Gastroesophageal sphincter (tissue), 4 donors: ENCODE data around the gene SCD5. TPM values are rescaled to one million over a fixed set of nuclear protein-coding genes. Genes with fewer than 3 reads are reported as not detected.

Experiments used
- ATAC-seq: fragments of 150-250 bp; one replicate; pipeline ENCODE4 v1.9.1; 2016; ENCODE audit warnings: mild to moderate bottlenecking, moderate library complexity
- H3K27ac ChIP-seq, 4 donors: fragments of 200-600 bp; sonication (generic) in 3 of 4; 1 replicate in 3 of 4; 2 replicates in 1 of 4; pipeline ENCODE4 v1.5.1; 2016 to 2019
- H3K27me3 ChIP-seq: fragments of 200-600 bp; sonication (generic); one replicate; pipeline ENCODE4 v1.5.1; 2019
- H3K36me3 ChIP-seq, 2 donors: fragments of 200-600 bp; sonication (generic); one replicate each; pipeline ENCODE4 v1.5.1; 2019; ENCODE audit warnings: control low read depth in 1 of 2
- H3K4me1 ChIP-seq, 3 donors: fragments of 200-600 bp; sonication (generic); 1 replicate in 2 of 3; 2 replicates in 1 of 3; pipeline ENCODE4 v1.5.1; 2016 to 2019; ENCODE audit warnings: control low read depth in 2 of 3
- H3K4me3 ChIP-seq, 2 donors: fragments of 200-600 bp; sonication (generic); one replicate each; pipeline ENCODE4 v1.5.1; 2019; ENCODE audit warnings: mild to moderate bottlenecking in 1 of 2, moderate library complexity in 1 of 2
- H3K9me3 ChIP-seq, 3 donors: fragments of 200-600 bp; sonication (generic); one replicate each; pipeline ENCODE4 v1.5.1; 2017 to 2019; ENCODE audit warnings: control low read depth in 2 of 3
- EP300 ChIP-seq: sonication (generic); formaldehyde crosslinking; IDR thresholded peaks from one replicate; pipeline ENCODE4 v1.6.1; 2017; ENCODE audit warnings: antibody characterized with exemption, mild to moderate bottlenecking
- POLR2A ChIP-seq, 2 donors: fragments of 450-650 bp; IDR thresholded peaks; one replicate each; pipeline ENCODE4 v1.6.1; 2017; ENCODE audit warnings: antibody characterized with exemption in 2 of 2, mild to moderate bottlenecking in 2 of 2, moderate library complexity in 1 of 2
- POLR2AphosphoS5 ChIP-seq: sonication (generic); formaldehyde crosslinking; IDR thresholded peaks from one replicate; pipeline ENCODE4 v1.6.1; 2017; ENCODE audit warnings: antibody characterized with exemption
- WGBS, 2 donors: methylation state at CpG; one replicate each; pipeline ENCODE4 v1.1.5; 2018; ENCODE audit warnings: low coverage in 1 of 2; 5-methylcytosine and 5-hydroxymethylcytosine counted together
- total RNA-seq, 4 donors: library from RNA; depleted of rRNA; stranded (reverse); fragments of >200 nt; gene quantifications; one replicate each; pipeline ENCODE4 v1.1.0, GENCODE V29; 2016
- TF ChIP-seq, protein P1 (sequence below), 4 experiments: fragments of 200-600 bp in 2 of 4; fragments of 450-650 bp in 2 of 4; sonication (generic) in 1 of 4; IDR thresholded peaks; one replicate each; pipeline ENCODE4 v1.5.1; 2017 to 2019; ENCODE audit warnings: antibody characterized with exemption in 4 of 4, mild to moderate bottlenecking in 2 of 4, moderate library complexity in 2 of 4

SCD5 gene
- total RNA-seq, 4 donors from 2014 or later, result 15.5 to 21.8 (median 20.3) TPM

DNA sequence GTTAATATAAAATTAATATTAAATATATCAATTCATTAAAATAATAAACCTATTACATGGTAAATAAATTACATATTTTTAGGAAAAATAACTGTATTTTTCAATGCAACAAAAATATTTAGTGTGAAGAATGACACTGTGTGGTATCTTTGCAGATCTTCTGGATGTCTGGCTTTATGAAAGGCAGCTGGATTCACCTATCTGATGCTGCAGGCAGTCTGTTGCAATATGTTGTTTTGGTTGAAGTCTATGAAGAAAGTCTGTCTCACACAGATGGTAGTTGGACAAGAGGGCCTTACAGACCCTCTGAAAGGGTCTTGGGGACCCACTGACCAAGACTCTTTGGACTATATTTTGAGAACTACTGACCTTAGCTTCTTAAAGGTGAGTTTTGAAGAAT lies 147.7 kb downstream of the SCD5 start:
- Histone ChIP-seq H3K27me3 (no peaks in the 10 kb centered on the region), H3K4me1 (no peaks in the 10 kb centered on the region), H3K36me3 (peaks cover 0 to 14% of the 10 kb centered on the region in 2 donors), H3K27ac (no peak overlapping the region), H3K9me3 (no peaks in the 10 kb centered on the region), H3K4me3 (no peak overlapping the region)
- ATAC-seq, result no peak
- no peak for TF ChIP-seq POLR2A (IDR thresholded peaks at IDR 0.05)

DNA sequence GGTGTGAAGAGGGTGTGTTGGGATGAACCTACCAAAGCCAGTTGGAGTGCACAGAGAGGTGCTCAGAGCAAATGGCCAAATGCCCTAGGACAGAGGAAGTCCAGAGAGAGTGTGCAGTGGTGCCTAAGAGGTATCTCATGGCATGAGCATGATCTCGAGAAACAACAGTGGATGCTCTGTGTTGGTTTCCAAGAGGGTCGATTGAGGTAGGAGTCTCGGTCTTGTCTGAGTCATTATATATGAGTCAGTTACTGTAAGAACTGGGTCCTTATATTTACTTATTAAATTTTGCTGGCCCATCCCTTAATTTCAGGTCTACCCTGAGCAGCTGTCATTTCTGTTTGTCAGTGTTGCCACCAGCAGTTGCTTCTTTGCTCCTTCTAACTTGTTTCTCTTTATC lies 150.2 kb downstream of the SCD5 start:
- Histone ChIP-seq H3K4me1 (no peaks in the 10 kb centered on the region), H3K27ac (no peak overlapping the region), H3K27me3 (no peaks in the 10 kb centered on the region), H3K4me3 (no peak overlapping the region), H3K36me3 (peaks cover 0 to 14% of the 10 kb centered on the region in 2 donors), H3K9me3 (no peaks in the 10 kb centered on the region)
- WGBS, 2 donors, result 57 to 70% methylated on average over 2 to 3 of the region's 3 CpGs
- TF ChIP-seq POLR2AphosphoS5 (no peak), POLR2A (IDR thresholded peaks at IDR 0.05) (no peak), EP300 (no peak)
- TF ChIP-seq, protein P1, sequence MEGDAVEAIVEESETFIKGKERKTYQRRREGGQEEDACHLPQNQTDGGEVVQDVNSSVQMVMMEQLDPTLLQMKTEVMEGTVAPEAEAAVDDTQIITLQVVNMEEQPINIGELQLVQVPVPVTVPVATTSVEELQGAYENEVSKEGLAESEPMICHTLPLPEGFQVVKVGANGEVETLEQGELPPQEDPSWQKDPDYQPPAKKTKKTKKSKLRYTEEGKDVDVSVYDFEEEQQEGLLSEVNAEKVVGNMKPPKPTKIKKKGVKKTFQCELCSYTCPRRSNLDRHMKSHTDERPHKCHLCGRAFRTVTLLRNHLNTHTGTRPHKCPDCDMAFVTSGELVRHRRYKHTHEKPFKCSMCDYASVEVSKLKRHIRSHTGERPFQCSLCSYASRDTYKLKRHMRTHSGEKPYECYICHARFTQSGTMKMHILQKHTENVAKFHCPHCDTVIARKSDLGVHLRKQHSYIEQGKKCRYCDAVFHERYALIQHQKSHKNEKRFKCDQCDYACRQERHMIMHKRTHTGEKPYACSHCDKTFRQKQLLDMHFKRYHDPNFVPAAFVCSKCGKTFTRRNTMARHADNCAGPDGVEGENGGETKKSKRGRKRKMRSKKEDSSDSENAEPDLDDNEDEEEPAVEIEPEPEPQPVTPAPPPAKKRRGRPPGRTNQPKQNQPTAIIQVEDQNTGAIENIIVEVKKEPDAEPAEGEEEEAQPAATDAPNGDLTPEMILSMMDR (IDR thresholded peaks at IDR 0.05), result no peak
- no peak for ATAC-seq

DNA sequence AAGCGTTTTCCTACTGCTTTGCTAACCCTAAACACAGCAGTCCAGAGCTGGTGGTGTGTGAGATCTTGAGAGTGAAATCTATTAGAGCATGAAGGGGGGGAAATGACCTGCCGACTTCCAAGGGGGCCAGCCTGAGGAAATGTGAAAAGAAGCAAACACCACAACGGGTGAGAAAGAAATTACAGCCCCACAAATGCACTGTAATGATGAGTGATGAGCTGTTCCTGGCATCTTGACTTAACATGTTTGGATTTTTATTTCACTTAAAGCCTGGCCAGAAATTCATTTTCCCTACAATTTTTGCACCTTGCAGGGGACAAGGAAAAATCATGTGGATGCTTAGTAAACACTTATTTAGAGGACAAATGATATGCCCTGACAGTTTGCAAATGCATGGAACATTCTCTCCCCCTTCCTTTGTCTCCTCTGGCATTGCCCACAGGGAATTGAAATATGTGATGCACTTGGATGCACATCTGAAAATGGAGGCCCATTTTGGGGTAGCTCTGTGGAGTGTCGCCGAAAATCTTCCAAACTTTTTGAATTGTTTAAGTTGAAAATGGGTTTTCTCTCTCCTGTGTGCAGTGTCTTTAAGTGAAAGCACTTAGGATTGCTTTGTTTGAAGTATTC lies 152.5 kb downstream of the SCD5 start:
- no peaks in the 10 kb centered on the region for H3K27me3 ChIP-seq
- 24 to 47% methylated on average over 4 to 5 of the region's 5 CpGs for WGBS, 2 donors
- H3K36me3 ChIP-seq, result peaks cover 0 to 10% of the 10 kb centered on the region in 2 donors
- no peak overlapping the region for H3K27ac ChIP-seq
- H3K4me3 ChIP-seq, result no peak overlapping the region
- no peak for TF ChIP-seq POLR2AphosphoS5
- TF ChIP-seq, protein P1 (IDR thresholded peaks at IDR 0.05), result no peak
- TF ChIP-seq EP300, result no peak
- no peak for TF ChIP-seq POLR2A (IDR thresholded peaks at IDR 0.05)
- ATAC-seq, result no peak
- H3K9me3 ChIP-seq, result no peaks in the 10 kb centered on the region
- no peaks in the 10 kb centered on the region for H3K4me1 ChIP-seq

DNA sequence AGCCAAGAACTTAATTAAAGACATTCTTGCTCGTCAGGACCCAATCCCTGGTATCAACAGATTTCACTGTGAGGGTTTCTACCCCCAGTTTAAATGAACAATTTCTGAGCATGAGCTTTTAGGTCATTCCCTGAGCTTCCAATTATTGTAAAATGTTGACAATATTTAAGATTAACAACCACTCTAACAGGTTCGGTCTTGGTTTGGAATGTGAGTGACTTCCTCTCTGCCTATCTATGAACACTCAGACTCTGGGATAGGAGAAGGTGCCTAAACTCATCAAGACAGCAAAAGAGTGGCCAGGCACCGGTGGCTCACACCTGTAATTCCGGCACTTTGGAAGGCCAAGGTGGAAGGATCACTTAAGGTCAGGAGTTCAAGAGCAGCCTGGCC lies 153.9 kb downstream of the SCD5 start:
- no peaks in the 10 kb centered on the region for H3K27me3 ChIP-seq
- no peaks in the 10 kb centered on the region for H3K4me1 ChIP-seq
- WGBS, 2 donors, result 63 to 100% methylated on average over 2 to 4 of the region's 4 CpGs
- H3K4me3 ChIP-seq, result no peak overlapping the region
- ATAC-seq, result no peak
- no peak overlapping the region for H3K27ac ChIP-seq
- H3K9me3 ChIP-seq, result no peaks in the 10 kb centered on the region
- peaks cover 0 to 5% of the 10 kb centered on the region in 2 donors for H3K36me3 ChIP-seq
- TF ChIP-seq POLR2A (IDR thresholded peaks at IDR 0.05) (no peak), EP300 (no peak)

DNA sequence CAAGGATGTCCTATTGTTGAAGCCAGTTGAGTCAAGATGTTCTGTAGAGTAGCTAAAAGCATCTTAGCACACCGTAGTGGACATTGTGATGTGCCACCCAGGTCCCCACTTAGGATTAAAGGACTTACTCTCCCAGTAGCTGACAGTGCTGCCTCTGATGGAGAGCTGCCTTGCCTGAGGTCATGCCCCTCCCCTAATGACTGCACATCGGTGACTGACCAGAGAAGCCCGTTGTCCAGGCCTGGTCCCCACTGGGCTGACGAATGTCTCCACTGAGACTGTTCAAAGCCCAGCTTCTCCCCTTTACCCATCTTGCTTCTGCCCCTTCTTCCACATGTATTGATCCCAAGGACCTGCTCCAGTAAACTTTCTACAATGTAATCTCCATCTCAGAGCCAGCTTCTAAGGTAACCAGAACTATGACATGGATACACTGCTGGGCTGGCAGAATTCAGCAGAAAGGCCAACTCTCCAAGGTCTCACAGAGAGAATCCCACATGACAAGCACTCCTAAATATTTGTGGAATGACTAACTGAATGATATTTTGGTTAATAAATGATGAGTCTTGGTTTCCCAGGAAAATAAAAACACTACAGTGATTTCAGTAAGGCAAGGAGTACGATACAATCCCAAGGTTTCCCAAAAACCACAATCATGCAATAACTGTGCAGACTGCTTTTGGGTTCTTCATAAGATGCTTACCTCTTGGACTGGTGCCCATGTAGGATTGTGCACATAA lies 154.4 kb downstream of the SCD5 start:
- no peaks in the 10 kb centered on the region for H3K36me3 ChIP-seq
- H3K27ac ChIP-seq, result no peak overlapping the region
- no peaks in the 10 kb centered on the region for H3K4me1 ChIP-seq
- H3K9me3 ChIP-seq, result no peaks in the 10 kb centered on the region
- 86 to 98% methylated on average over 1 to 5 of the region's 5 CpGs for WGBS, 2 donors
- no peaks in the 10 kb centered on the region for H3K27me3 ChIP-seq
- no peak overlapping the region for H3K4me3 ChIP-seq
- no peak for ATAC-seq
- TF ChIP-seq, protein P1 (IDR thresholded peaks at IDR 0.05), result no peak
- no peak for TF ChIP-seq POLR2A (IDR thresholded peaks at IDR 0.05)
- TF ChIP-seq EP300, result no peak
- TF ChIP-seq POLR2AphosphoS5, result no peak

DNA sequence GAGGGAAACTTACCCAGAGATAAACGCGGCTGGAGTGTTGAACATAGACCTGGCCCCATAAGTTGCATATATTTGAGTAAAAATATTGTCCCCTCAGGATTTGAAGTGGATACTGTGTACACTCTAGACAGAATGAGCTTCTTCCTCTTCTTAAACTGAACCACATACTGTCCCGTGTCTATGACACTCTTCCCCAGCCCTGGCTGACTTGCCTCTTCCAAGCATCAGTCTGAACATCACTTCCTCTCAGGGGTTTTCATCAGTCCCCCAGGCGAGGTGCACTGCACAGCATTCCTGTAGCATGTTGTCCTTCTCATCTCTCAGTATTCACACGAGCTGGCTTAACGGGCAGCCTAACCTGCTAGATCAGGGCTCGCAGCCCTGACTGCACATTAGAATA lies 156.3 kb downstream of the SCD5 start:
- no peak for ATAC-seq
- Histone ChIP-seq H3K9me3 (no peaks in the 10 kb centered on the region), H3K4me1 (no peaks in the 10 kb centered on the region), H3K27ac (no peak overlapping the region), H3K4me3 (no peak overlapping the region), H3K36me3 (no peaks in the 10 kb centered on the region), H3K27me3 (no peaks in the 10 kb centered on the region)
- TF ChIP-seq POLR2AphosphoS5, result no peak
- WGBS, 2 donors, result 70 to 85% methylated on average over 7 of the region's 7 CpGs
